Astrocyte (in vitro differentiated cells and primary cell): ENCODE data around the gene CD7. TPM values are rescaled to one million over a fixed set of nuclear protein-coding genes. Genes with fewer than 3 reads are reported as not detected.

ENCODE experiments used
- DNase-seq: peaks from one replicate; pipeline ENCODE4 v3.0.0-alpha.2; 2010; ENCODE audit warnings: low read depth
- FAIRE-seq: peaks from 2 replicates; lab custom pipeline; 2011; peaks lifted over from hg19 to GRCh38; lab: Jason Lieb, UNC
- H2AFZ ChIP-seq: 2 replicates; pipeline ENCODE4 v1.6.0; 2012; ENCODE audit warnings: low read depth, low read length, inconsistent platforms
- H3K27ac ChIP-seq: 2 replicates; pipeline ENCODE4 v1.5.1; 2011; ENCODE audit warnings: low read depth, low read length, inconsistent platforms
- H3K27me3 ChIP-seq: 2 replicates; pipeline ENCODE4 v1.6.0; 2011; ENCODE audit warnings: low read length, inconsistent platforms; ENCODE audit not compliant: insufficient read depth
- H3K36me3 ChIP-seq: 2 replicates; pipeline ENCODE4 v1.5.1; 2011; ENCODE audit warnings: low read length, inconsistent platforms; ENCODE audit not compliant: insufficient read depth
- H3K4me1 ChIP-seq: 2 replicates; pipeline ENCODE4 v1.5.1; 2011; ENCODE audit warnings: low read length, inconsistent platforms; ENCODE audit not compliant: insufficient read depth
- H3K4me2 ChIP-seq: 2 replicates; pipeline ENCODE4 v1.6.0; 2012; ENCODE audit warnings: low read length, inconsistent platforms
- H3K4me3 ChIP-seq: 2 replicates; pipeline ENCODE4 v1.5.1; 2011; ENCODE audit warnings: low read depth, mild to moderate bottlenecking, low read length, inconsistent platforms; ENCODE audit not compliant: insufficient read depth
- H3K79me2 ChIP-seq: 2 replicates; pipeline ENCODE4 v1.6.0; 2012; ENCODE audit warnings: mild to moderate bottlenecking, low read length, inconsistent platforms; ENCODE audit not compliant: insufficient read depth
- H3K9ac ChIP-seq: 2 replicates; pipeline ENCODE4 v1.6.0; 2012; ENCODE audit warnings: mild to moderate bottlenecking, low read length, inconsistent platforms
- H3K9me3 ChIP-seq: 2 replicates; pipeline ENCODE4 v1.5.1; 2012; ENCODE audit warnings: low read depth, mild to moderate bottlenecking, low read length, inconsistent platforms; ENCODE audit not compliant: insufficient read depth
- H4K20me1 ChIP-seq: 2 replicates; pipeline ENCODE4 v1.6.0; 2012; ENCODE audit warnings: low read length, inconsistent platforms; ENCODE audit not compliant: insufficient read depth
- H3K27ac Mint-ChIP-seq: one replicate; pipeline ENCODE4 v1.8.0; 2021; ENCODE audit warnings: mild to moderate bottlenecking, mixed read lengths; ENCODE audit not compliant: unreplicated experiment
- H3K27me3 Mint-ChIP-seq: one replicate; pipeline ENCODE4 v1.8.0; 2021; ENCODE audit warnings: low read depth, mixed read lengths; ENCODE audit not compliant: unreplicated experiment
- H3K36me3 Mint-ChIP-seq: one replicate; pipeline ENCODE4 v1.8.0; 2021; ENCODE audit warnings: low read depth, mixed read lengths; ENCODE audit not compliant: unreplicated experiment
- H3K4me1 Mint-ChIP-seq: one replicate; pipeline ENCODE4 v1.8.0; 2021; ENCODE audit warnings: low read depth, mixed read lengths; ENCODE audit not compliant: unreplicated experiment
- H3K4me3 Mint-ChIP-seq: one replicate; pipeline ENCODE4 v1.8.0; 2021; ENCODE audit warnings: mild to moderate bottlenecking, moderate library complexity, mixed read lengths; ENCODE audit not compliant: unreplicated experiment
- H3K9me3 Mint-ChIP-seq: one replicate; pipeline ENCODE4 v1.8.0; 2021; ENCODE audit warnings: mild to moderate bottlenecking, mixed read lengths; ENCODE audit not compliant: unreplicated experiment
- EZH2 ChIP-seq: IDR thresholded peaks from 2 replicates; pipeline ENCODE4 v1.6.1; 2012; ENCODE audit warnings: mild to moderate bottlenecking, low read length, inconsistent platforms; ENCODE audit not compliant: insufficient read depth
- total RNA-seq: library from RNA; stranded (reverse); gene quantifications from 2 replicates; pipeline ENCODE4 v1.2.1, GENCODE V29; 2021
- TF ChIP-seq, protein P1 (sequence below): IDR thresholded peaks from 2 replicates; pipeline ENCODE4 v1.5.1; 2011; ENCODE audit warnings: low read depth, mild to moderate bottlenecking, inconsistent platforms, low read length, moderate library complexity; ENCODE audit not compliant: insufficient read depth

CD7 gene
- total RNA-seq, 1 donor from 2014 or later, result 0.18 TPM

DNA sequence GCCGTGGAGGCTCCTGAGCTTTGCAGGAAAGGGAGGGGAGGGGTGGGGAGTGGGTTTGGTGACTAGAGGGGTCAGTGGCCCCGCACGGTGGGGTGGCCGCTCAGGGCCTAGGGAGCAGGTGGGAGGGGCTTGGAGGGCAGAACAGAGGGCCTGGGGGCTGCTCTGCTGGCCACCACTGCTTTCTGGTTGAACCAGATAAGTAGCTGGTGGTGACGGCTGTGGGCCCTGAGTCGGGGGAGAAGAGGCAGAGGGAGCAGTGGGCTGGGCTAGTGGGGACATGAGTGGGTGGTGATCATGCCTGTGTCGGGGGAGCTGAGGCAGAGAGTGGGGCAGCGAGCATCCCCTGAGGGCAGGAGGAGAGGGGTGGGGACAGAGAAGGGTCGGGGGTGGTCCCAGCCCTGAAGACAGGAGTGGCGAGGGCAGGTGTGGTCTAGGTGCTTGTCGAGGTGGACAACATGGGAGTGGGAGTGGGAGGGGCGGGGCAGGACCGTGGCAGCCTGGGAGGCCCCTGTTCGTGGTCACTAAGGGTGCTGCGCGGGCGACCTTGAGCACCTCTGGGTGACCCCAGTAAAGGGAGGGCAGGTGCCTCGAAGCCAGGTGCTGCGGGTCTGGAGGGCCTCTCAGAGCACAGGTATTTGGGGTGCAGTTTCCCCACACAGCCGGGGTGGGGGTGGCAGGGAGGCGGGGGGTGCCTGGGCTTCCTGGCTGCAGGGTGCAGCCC lies 6.3 kb upstream of the CD7 start:
- H3K36me3 Mint-ChIP-seq, result no peaks in the 10 kb centered on the region
- no peaks in the 10 kb centered on the region for H3K36me3 ChIP-seq
- no peaks in the 10 kb centered on the region for H3K79me2 ChIP-seq
- DNase-seq (no peak), FAIRE-seq (no peak)
- TF ChIP-seq EZH2, result no peak
- TF ChIP-seq, protein P1, sequence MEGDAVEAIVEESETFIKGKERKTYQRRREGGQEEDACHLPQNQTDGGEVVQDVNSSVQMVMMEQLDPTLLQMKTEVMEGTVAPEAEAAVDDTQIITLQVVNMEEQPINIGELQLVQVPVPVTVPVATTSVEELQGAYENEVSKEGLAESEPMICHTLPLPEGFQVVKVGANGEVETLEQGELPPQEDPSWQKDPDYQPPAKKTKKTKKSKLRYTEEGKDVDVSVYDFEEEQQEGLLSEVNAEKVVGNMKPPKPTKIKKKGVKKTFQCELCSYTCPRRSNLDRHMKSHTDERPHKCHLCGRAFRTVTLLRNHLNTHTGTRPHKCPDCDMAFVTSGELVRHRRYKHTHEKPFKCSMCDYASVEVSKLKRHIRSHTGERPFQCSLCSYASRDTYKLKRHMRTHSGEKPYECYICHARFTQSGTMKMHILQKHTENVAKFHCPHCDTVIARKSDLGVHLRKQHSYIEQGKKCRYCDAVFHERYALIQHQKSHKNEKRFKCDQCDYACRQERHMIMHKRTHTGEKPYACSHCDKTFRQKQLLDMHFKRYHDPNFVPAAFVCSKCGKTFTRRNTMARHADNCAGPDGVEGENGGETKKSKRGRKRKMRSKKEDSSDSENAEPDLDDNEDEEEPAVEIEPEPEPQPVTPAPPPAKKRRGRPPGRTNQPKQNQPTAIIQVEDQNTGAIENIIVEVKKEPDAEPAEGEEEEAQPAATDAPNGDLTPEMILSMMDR, result no peak
- no peak overlapping the region for H2AFZ ChIP-seq
- no peaks in the 10 kb centered on the region for H4K20me1 ChIP-seq
- H3K9ac ChIP-seq, result no peak overlapping the region
- H3K9me3 Mint-ChIP-seq, result no peaks in the 10 kb centered on the region
- H3K27ac ChIP-seq, result no peak overlapping the region
- H3K27ac Mint-ChIP-seq, result no peak overlapping the region
- H3K4me1 Mint-ChIP-seq, result peaks cover 4% of the 10 kb centered on the region
- no peak overlapping the region for H3K4me2 ChIP-seq
- H3K4me1 ChIP-seq, result peaks cover 5% of the 10 kb centered on the region
- no peak overlapping the region for H3K4me3 ChIP-seq
- no peak overlapping the region for H3K4me3 Mint-ChIP-seq
- H3K27me3 ChIP-seq, result peaks cover 17% of the 10 kb centered on the region
- H3K9me3 ChIP-seq, result peaks cover 9% of the 10 kb centered on the region
- H3K27me3 Mint-ChIP-seq, result peaks cover 21% of the 10 kb centered on the region

DNA sequence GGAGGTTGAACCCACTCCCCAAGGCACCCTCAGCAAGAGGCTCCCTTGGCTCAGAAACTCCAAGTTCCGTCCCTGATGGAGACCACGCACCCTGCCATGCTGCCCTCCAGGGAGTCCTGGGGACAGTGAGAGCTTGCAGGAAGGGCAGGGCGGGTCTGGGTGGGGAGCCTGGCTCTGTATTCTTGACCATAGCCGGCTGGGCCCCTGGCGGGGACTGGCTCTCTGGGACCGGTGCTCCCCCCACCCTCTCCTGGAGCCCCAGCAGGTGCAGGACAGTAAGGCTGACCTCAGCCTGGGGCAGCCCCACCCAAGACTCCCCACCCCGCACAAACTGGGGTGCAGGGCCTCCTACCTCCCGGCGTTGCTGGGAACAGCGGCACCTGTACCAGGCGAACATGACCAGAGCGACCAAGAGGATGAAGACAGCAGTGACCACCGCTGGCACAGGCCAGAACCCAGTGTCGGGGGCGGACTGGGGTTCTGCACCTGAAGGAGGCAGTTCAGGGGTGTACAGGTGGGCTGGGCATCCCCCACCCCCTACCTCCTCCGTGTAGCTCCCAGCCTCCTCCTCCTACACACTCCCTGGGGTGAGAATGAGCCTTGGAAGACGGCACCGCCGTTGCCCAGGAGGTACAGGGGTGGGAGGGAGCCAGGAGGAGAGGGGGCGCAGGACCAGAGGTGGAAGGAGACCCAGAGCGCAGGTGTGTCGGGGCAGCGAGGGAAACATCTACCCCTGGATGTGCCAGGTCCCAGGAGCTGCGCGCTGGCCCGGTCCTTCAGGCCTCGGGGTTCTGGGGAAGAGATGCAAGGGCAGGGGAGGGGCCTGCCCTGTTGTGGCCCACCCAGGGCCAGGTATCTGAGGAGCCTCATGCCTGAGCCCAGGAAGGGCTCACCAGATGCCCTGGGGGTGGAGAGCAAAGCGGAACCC lies 5.4 kb upstream of the CD7 start:
- Mint-ChIP-seq H3K27ac (no peak overlapping the region), H3K27me3 (peaks cover 19% of the 10 kb centered on the region), H3K4me3 (no peak overlapping the region), H3K4me1 (peaks cover 4% of the 10 kb centered on the region), H3K9me3 (no peaks in the 10 kb centered on the region), H3K36me3 (no peaks in the 10 kb centered on the region)
- no peak for TF ChIP-seq EZH2
- TF ChIP-seq, protein P1, result no peak
- H4K20me1 ChIP-seq, result no peaks in the 10 kb centered on the region
- peaks cover 10% of the 10 kb centered on the region for H3K9me3 ChIP-seq
- FAIRE-seq (no peak), DNase-seq (no peak)
- H3K9ac ChIP-seq, result no peak overlapping the region
- no peaks in the 10 kb centered on the region for H3K4me1 ChIP-seq
- H2AFZ ChIP-seq, result no peak overlapping the region
- H3K27me3 ChIP-seq, result peaks cover 11% of the 10 kb centered on the region
- H3K36me3 ChIP-seq, result no peaks in the 10 kb centered on the region
- H3K4me3 ChIP-seq, result no peak overlapping the region
- no peak overlapping the region for H3K4me2 ChIP-seq
- no peaks in the 10 kb centered on the region for H3K79me2 ChIP-seq
- H3K27ac ChIP-seq, result no peak overlapping the region
